ACC112 (cell line): ENCODE measurements around the gene SORCS1.

Source experiments
- H2AFZ ChIP-seq: fragments of 200-600 bp; sonication (generic); one replicate; pipeline ENCODE4 v1.6.0; 2017; ENCODE audit warnings: antibody characterized with exemption, low read length; ENCODE audit not compliant: unreplicated experiment
- H3K27ac ChIP-seq: fragments of 200-600 bp; sonication (generic); 2 replicates; pipeline ENCODE4 v1.5.1; 2014; ENCODE audit warnings: low read depth, mild to moderate bottlenecking, antibody characterized with exemption, low read length, moderate library complexity
- H3K27me3 ChIP-seq: fragments of 200-600 bp; sonication (generic); 2 replicates; pipeline ENCODE4 v1.6.1; 2014; ENCODE audit warnings: mild to moderate bottlenecking, antibody characterized with exemption, low read length, moderate library complexity, mixed read lengths; ENCODE audit not compliant: insufficient read depth
- H3K36me3 ChIP-seq: fragments of 200-600 bp; sonication (generic); 2 replicates; pipeline ENCODE4 v1.6.1; 2016; ENCODE audit warnings: mild to moderate bottlenecking, antibody characterized with exemption, low read length, moderate library complexity, mixed read lengths; ENCODE audit not compliant: insufficient read depth
- H3K4me1 ChIP-seq: fragments of 200-600 bp; sonication (generic); one replicate; pipeline ENCODE4 v1.6.1; 2016; ENCODE audit warnings: low read length, mixed read lengths; ENCODE audit not compliant: insufficient read depth, unreplicated experiment, control insufficient read depth
- H3K4me3 ChIP-seq: fragments of 200-600 bp; sonication (generic); 2 replicates; pipeline ENCODE4 v1.5.1; 2014; ENCODE audit warnings: mild to moderate bottlenecking, low read depth, low read length
- H3K79me2 ChIP-seq: fragments of 200-600 bp; sonication (generic); one replicate; pipeline ENCODE4 v1.6.0; 2016; ENCODE audit warnings: low read length; ENCODE audit not compliant: control insufficient read depth, unreplicated experiment, insufficient read depth

Gene SORCS1

GRCh38 chr10:106542461-106542860, 622.0 kb downstream of the SORCS1 start:
- Histone ChIP-seq H3K36me3 (no peaks in the 10 kb centered on the region), H3K4me1 (peaks cover 9% of the 10 kb centered on the region), H3K27ac (no peak overlapping the region), H2AFZ (no peak overlapping the region), H3K4me3 (no peak overlapping the region), H3K27me3 (no peaks in the 10 kb centered on the region), H3K79me2 (no peaks in the 10 kb centered on the region)

GRCh38 chr10:106540645-106541044, 623.9 kb downstream of the SORCS1 start:
- H3K36me3 ChIP-seq: no peaks in the 10 kb centered on the region

GRCh38 chr10:106537866-106538265, 626.6 kb downstream of the SORCS1 start:
- no peak overlapping the region for H2AFZ ChIP-seq
- H3K36me3 ChIP-seq: no peaks in the 10 kb centered on the region
- H3K79me2 ChIP-seq: no peaks in the 10 kb centered on the region
- no peak overlapping the region for H3K4me3 ChIP-seq
- H3K27me3 ChIP-seq: no peaks in the 10 kb centered on the region
- no peak overlapping the region for H3K27ac ChIP-seq
- peaks cover 9% of the 10 kb centered on the region for H3K4me1 ChIP-seq

More at GRCh38 chr10:106540645-106541044, 623.9 kb downstream of the SORCS1 start:
- H3K4me1 ChIP-seq: peaks cover 9% of the 10 kb centered on the region
- H3K79me2 ChIP-seq: no peaks in the 10 kb centered on the region
- no peak overlapping the region for H3K4me3 ChIP-seq
- H2AFZ ChIP-seq: no peak overlapping the region
- H3K27ac ChIP-seq: no peak overlapping the region
- H3K27me3 ChIP-seq: no peaks in the 10 kb centered on the region

- Histone ChIP-seq H3K27ac (no peak overlapping the region), H3K27me3 (no peaks in the 10 kb centered on the region), H2AFZ (no peak overlapping the region), H3K4me1 (peaks cover 3% of the 10 kb centered on the region), H3K36me3 (no peaks in the 10 kb centered on the region), H3K79me2 (no peaks in the 10 kb centered on the region), H3K4me3 (no peak overlapping the region)
Observed at GRCh38 chr10:106535304-106535953, 629.1 kb downstream of the SORCS1 start.

GRCh38 chr10:106534441-106534840, 630.1 kb downstream of the SORCS1 start:
- no peak overlapping the region for H3K27ac ChIP-seq
- no peaks in the 10 kb centered on the region for H3K27me3 ChIP-seq
- H3K36me3 ChIP-seq: no peaks in the 10 kb centered on the region
- no peak overlapping the region for H3K4me3 ChIP-seq
- H3K4me1 ChIP-seq: no peaks in the 10 kb centered on the region
- H3K79me2 ChIP-seq: no peaks in the 10 kb centered on the region
- no peak overlapping the region for H2AFZ ChIP-seq

- no peak overlapping the region for H3K4me3 ChIP-seq
- no peaks in the 10 kb centered on the region for H3K27me3 ChIP-seq
- H3K79me2 ChIP-seq: no peaks in the 10 kb centered on the region
- no peak overlapping the region for H2AFZ ChIP-seq
- no peaks in the 10 kb centered on the region for H3K4me1 ChIP-seq
- H3K36me3 ChIP-seq: no peaks in the 10 kb centered on the region
- H3K27ac ChIP-seq: no peak overlapping the region
Observed at GRCh38 chr10:106528702-106529101, 635.8 kb downstream of the SORCS1 start.

- Histone ChIP-seq H3K4me1 (no peaks in the 10 kb centered on the region), H2AFZ (no peak overlapping the region), H3K36me3 (no peaks in the 10 kb centered on the region), H3K4me3 (no peak overlapping the region), H3K27ac (no peak overlapping the region), H3K79me2 (no peaks in the 10 kb centered on the region), H3K27me3 (no peaks in the 10 kb centered on the region)
Observed at GRCh38 chr10:106525835-106526234, 638.7 kb downstream of the SORCS1 start.
